ENCODE measurements around the gene ATP6V0A1.
"Not testable (repeated sequence)": the region's sequence is repeated elsewhere in the genome, so short reads cannot be mapped to it uniquely, and the experiment has no call there.

Gene ATP6V0A1

DNA sequence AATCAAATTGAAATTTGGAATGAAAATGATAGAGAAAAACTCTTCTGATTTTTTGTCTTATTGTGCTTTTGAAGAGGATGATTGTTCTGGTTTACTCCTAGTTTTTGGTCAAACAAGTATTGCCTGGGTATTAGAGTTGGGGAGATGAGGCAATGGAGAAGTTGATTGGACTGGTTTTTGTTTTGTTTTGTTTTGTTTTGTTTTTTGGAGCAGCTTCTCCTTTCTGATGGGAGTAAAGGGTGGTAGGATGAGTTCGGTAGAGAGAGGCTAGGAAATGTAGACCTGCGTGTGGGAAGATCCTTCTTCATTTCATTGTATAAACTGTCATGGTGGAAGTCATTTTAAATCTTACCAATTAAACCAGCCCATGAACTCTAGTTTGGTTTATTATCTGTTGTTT is 17.7 kb downstream of the ATP6V0A1 start:
- no peak for DNase-seq
- Histone ChIP-seq H3K4me3 (ENCODE audit: insufficient read depth, low read depth, low read length, poor library complexity, severe bottlenecking) (no peak overlapping the region), H3K36me3 (ENCODE audit: control insufficient read depth, insufficient read depth, low read length) (no peaks in the 10 kb centered on the region), H3K27me3 (replicated peaks; ENCODE audit: control insufficient read depth, insufficient read depth, low read length, poor library complexity, severe bottlenecking) (no peaks in the 10 kb centered on the region), H3K9me3 (ENCODE audit: control insufficient read depth, low read length) (no peaks in the 10 kb centered on the region), H3K27ac (ENCODE audit: insufficient read depth, low read length, poor library complexity, severe bottlenecking) (no peak overlapping the region), H3K4me1 (ENCODE audit: control insufficient read depth, insufficient read depth, low read length, poor library complexity, severe bottlenecking) (no peaks in the 10 kb centered on the region)

DNA sequence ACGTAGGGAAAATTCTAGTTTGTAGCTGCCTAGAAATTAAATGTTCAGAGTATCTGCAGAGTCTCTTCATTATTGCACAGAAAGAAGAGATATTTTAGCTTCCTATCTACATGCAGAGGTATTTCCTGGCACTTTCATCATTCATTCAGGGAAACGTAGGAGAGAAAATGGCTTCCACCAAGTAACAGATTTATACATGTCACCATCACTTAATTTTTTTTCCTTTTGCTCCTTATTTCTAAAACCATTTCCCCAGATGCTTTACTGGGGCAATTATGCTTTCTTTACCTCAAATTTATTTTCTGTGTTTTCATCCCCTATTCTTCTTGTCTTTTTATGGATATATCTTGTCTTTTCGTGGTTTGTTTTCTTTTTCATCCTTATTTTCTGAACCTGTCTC is 18.5 kb downstream of the ATP6V0A1 start:
- no peaks in the 10 kb centered on the region for H3K27me3 ChIP-seq (replicated peaks; ENCODE audit: control insufficient read depth, insufficient read depth, low read length, poor library complexity, severe bottlenecking)
- no peaks in the 10 kb centered on the region for H3K4me1 ChIP-seq (ENCODE audit: control insufficient read depth, insufficient read depth, low read length, poor library complexity, severe bottlenecking)
- H3K36me3 ChIP-seq (ENCODE audit: control insufficient read depth, insufficient read depth, low read length): no peaks in the 10 kb centered on the region
- H3K27ac ChIP-seq (ENCODE audit: insufficient read depth, low read length, poor library complexity, severe bottlenecking): no peak overlapping the region
- no peaks in the 10 kb centered on the region for H3K9me3 ChIP-seq (ENCODE audit: control insufficient read depth, low read length)
- no peak for DNase-seq
- no peak overlapping the region for H3K4me3 ChIP-seq (ENCODE audit: insufficient read depth, low read depth, low read length, poor library complexity, severe bottlenecking)

- not testable (repeated sequence) for H3K36me3 ChIP-seq (ENCODE audit: control insufficient read depth, insufficient read depth, low read length); DNase-seq; H3K4me1 ChIP-seq (ENCODE audit: control insufficient read depth, insufficient read depth, low read length, poor library complexity, severe bottlenecking); H3K9me3 ChIP-seq (ENCODE audit: control insufficient read depth, low read length); H3K4me3 ChIP-seq (ENCODE audit: insufficient read depth, low read depth, low read length, poor library complexity, severe bottlenecking); H3K27me3 ChIP-seq (replicated peaks; ENCODE audit: control insufficient read depth, insufficient read depth, low read length, poor library complexity, severe bottlenecking); H3K27ac ChIP-seq (ENCODE audit: insufficient read depth, low read length, poor library complexity, severe bottlenecking)
Measured at GRCh38 chr17:42477824-42478223, 19.1 kb downstream of the ATP6V0A1 start.

DNA sequence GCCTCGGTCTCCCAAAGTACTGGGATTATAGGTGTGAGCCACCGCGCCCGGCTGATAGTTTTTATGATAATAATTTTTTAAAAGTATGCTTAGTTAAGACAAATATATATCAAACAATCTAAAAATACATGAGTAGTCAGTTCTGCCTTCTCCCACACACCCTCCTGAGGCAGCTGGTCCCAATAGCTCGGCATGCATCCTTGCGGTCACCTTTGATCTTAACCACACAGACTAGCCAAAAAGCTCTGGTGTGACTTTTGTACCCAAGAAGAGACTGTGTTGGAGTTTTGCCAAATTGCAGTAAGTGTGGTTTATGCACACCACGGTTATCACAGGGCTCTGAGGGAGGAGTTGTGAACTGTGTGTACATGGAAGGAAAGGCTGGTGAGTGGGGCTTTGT is 25.6 kb downstream of the ATP6V0A1 start:
- H3K4me1 ChIP-seq (ENCODE audit: control insufficient read depth, insufficient read depth, low read length, poor library complexity, severe bottlenecking): peaks cover 13% of the 10 kb centered on the region
- H3K27me3 ChIP-seq (replicated peaks; ENCODE audit: control insufficient read depth, insufficient read depth, low read length, poor library complexity, severe bottlenecking): no peaks in the 10 kb centered on the region
- no peaks in the 10 kb centered on the region for H3K36me3 ChIP-seq (ENCODE audit: control insufficient read depth, insufficient read depth, low read length)
- no peaks in the 10 kb centered on the region for H3K9me3 ChIP-seq (ENCODE audit: control insufficient read depth, low read length)
- H3K4me3 ChIP-seq (ENCODE audit: insufficient read depth, low read depth, low read length, poor library complexity, severe bottlenecking): no peak overlapping the region
- DNase-seq: peak; percentile 67 to 70 (median 69)
- no peak overlapping the region for H3K27ac ChIP-seq (ENCODE audit: insufficient read depth, low read length, poor library complexity, severe bottlenecking)

- no peaks in the 10 kb centered on the region for H3K36me3 ChIP-seq (ENCODE audit: control insufficient read depth, insufficient read depth, low read length)
- no peaks in the 10 kb centered on the region for H3K9me3 ChIP-seq (ENCODE audit: control insufficient read depth, low read length)
Measured at GRCh38 chr17:42485680-42486079, 27.0 kb downstream of the ATP6V0A1 start.

DNA sequence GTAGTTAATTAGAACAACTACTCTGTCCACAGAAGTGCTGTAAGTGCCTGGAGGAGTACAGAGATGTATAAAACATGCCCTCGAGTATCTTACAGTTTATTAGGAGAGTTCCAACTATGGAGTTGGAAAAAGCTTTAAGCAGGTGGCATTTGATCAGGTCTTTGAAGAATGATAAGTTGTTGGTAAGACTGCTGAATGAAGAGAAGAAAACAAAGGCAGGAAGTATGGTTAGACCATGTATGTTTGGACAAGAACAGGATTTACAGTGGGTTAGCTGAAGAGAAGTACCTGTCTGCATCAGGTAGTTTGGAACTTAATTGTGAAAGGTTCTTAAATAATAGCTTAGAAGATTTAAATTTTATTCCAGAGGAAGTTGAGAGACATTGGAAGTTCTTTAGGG is 29.4 kb downstream of the ATP6V0A1 start:
- H3K4me1 ChIP-seq (ENCODE audit: control insufficient read depth, insufficient read depth, low read length, poor library complexity, severe bottlenecking): peaks cover 13% of the 10 kb centered on the region

More at GRCh38 chr17:42485680-42486079, 27.0 kb downstream of the ATP6V0A1 start:
- DNase-seq: no peak
- H3K4me1 ChIP-seq (ENCODE audit: control insufficient read depth, insufficient read depth, low read length, poor library complexity, severe bottlenecking): peaks cover 13% of the 10 kb centered on the region
- H3K4me3 ChIP-seq (ENCODE audit: insufficient read depth, low read depth, low read length, poor library complexity, severe bottlenecking): no peak overlapping the region
- H3K27me3 ChIP-seq (replicated peaks; ENCODE audit: control insufficient read depth, insufficient read depth, low read length, poor library complexity, severe bottlenecking): no peaks in the 10 kb centered on the region
- no peak overlapping the region for H3K27ac ChIP-seq (ENCODE audit: insufficient read depth, low read length, poor library complexity, severe bottlenecking)

GRCh38 chr17:42493319-42493718 is 34.6 kb downstream of the ATP6V0A1 start:
- Histone ChIP-seq H3K4me3 (ENCODE audit: insufficient read depth, low read depth, low read length, poor library complexity, severe bottlenecking) (no peak overlapping the region), H3K27ac (ENCODE audit: insufficient read depth, low read length, poor library complexity, severe bottlenecking) (no peak overlapping the region), H3K4me1 (ENCODE audit: control insufficient read depth, insufficient read depth, low read length, poor library complexity, severe bottlenecking) (peaks cover 2% of the 10 kb centered on the region), H3K27me3 (replicated peaks; ENCODE audit: control insufficient read depth, insufficient read depth, low read length, poor library complexity, severe bottlenecking) (no peaks in the 10 kb centered on the region), H3K9me3 (ENCODE audit: control insufficient read depth, low read length) (no peaks in the 10 kb centered on the region), H3K36me3 (ENCODE audit: control insufficient read depth, insufficient read depth, low read length) (no peaks in the 10 kb centered on the region)
- no peak for DNase-seq

More for the DNA sequence above, 29.4 kb downstream of the ATP6V0A1 start:
- DNase-seq: no peak
- no peaks in the 10 kb centered on the region for H3K27me3 ChIP-seq (replicated peaks; ENCODE audit: control insufficient read depth, insufficient read depth, low read length, poor library complexity, severe bottlenecking)
- no peak overlapping the region for H3K4me3 ChIP-seq (ENCODE audit: insufficient read depth, low read depth, low read length, poor library complexity, severe bottlenecking)
- H3K9me3 ChIP-seq (ENCODE audit: control insufficient read depth, low read length): no peaks in the 10 kb centered on the region
- no peak overlapping the region for H3K27ac ChIP-seq (ENCODE audit: insufficient read depth, low read length, poor library complexity, severe bottlenecking)
- H3K36me3 ChIP-seq (ENCODE audit: control insufficient read depth, insufficient read depth, low read length): no peaks in the 10 kb centered on the region

GRCh38 chr17:42494673-42495072 is 36.0 kb downstream of the ATP6V0A1 start:
- Histone ChIP-seq H3K27ac (ENCODE audit: insufficient read depth, low read length, poor library complexity, severe bottlenecking) (no peak overlapping the region), H3K36me3 (ENCODE audit: control insufficient read depth, insufficient read depth, low read length) (no peaks in the 10 kb centered on the region), H3K4me1 (ENCODE audit: control insufficient read depth, insufficient read depth, low read length, poor library complexity, severe bottlenecking) (no peaks in the 10 kb centered on the region)

GRCh38 chr17:42498828-42499227 is 40.1 kb downstream of the ATP6V0A1 start:
- Histone ChIP-seq H3K27ac (ENCODE audit: insufficient read depth, low read length, poor library complexity, severe bottlenecking) (no peak overlapping the region), H3K9me3 (ENCODE audit: control insufficient read depth, low read length) (no peaks in the 10 kb centered on the region), H3K4me3 (ENCODE audit: insufficient read depth, low read depth, low read length, poor library complexity, severe bottlenecking) (no peak overlapping the region), H3K4me1 (ENCODE audit: control insufficient read depth, insufficient read depth, low read length, poor library complexity, severe bottlenecking) (no peaks in the 10 kb centered on the region), H3K27me3 (replicated peaks; ENCODE audit: control insufficient read depth, insufficient read depth, low read length, poor library complexity, severe bottlenecking) (no peaks in the 10 kb centered on the region), H3K36me3 (ENCODE audit: control insufficient read depth, insufficient read depth, low read length) (peaks cover 11% of the 10 kb centered on the region)
- DNase-seq: no peak

More at GRCh38 chr17:42494673-42495072, 36.0 kb downstream of the ATP6V0A1 start:
- Histone ChIP-seq H3K4me3 (ENCODE audit: insufficient read depth, low read depth, low read length, poor library complexity, severe bottlenecking) (no peak overlapping the region), H3K9me3 (ENCODE audit: control insufficient read depth, low read length) (no peaks in the 10 kb centered on the region), H3K27me3 (replicated peaks; ENCODE audit: control insufficient read depth, insufficient read depth, low read length, poor library complexity, severe bottlenecking) (no peaks in the 10 kb centered on the region)
- no peak for DNase-seq

- no peaks in the 10 kb centered on the region for H3K9me3 ChIP-seq (ENCODE audit: control insufficient read depth, low read length)
- H3K27ac ChIP-seq (ENCODE audit: insufficient read depth, low read length, poor library complexity, severe bottlenecking): no peak overlapping the region
- DNase-seq: no peak
- peaks cover 11% of the 10 kb centered on the region for H3K36me3 ChIP-seq (ENCODE audit: control insufficient read depth, insufficient read depth, low read length)
- no peaks in the 10 kb centered on the region for H3K27me3 ChIP-seq (replicated peaks; ENCODE audit: control insufficient read depth, insufficient read depth, low read length, poor library complexity, severe bottlenecking)
- no peak overlapping the region for H3K4me3 ChIP-seq (ENCODE audit: insufficient read depth, low read depth, low read length, poor library complexity, severe bottlenecking)
- H3K4me1 ChIP-seq (ENCODE audit: control insufficient read depth, insufficient read depth, low read length, poor library complexity, severe bottlenecking): no peaks in the 10 kb centered on the region
Measured at GRCh38 chr17:42502091-42502490, 43.4 kb downstream of the ATP6V0A1 start.

DNA sequence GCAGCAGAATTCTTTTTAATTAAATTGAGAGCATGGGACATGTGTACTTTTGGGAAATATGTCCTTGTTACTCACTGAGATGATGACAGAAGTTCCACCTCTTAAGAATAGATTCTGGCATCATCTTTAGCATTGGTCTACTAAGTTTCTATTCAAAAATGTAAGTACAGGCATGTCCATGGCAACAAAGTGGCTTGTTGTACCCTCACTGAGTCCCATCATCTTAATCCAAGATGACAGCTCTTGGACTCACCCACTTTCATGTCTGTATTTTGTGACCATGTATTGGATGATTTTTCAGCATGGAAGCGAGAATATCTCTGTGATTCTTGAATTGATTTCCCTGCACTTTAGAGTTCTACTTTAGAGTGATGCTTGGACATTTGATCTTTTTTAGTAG is 44.2 kb downstream of the ATP6V0A1 start:
- H3K4me3 ChIP-seq (ENCODE audit: insufficient read depth, low read depth, low read length, poor library complexity, severe bottlenecking): no peak overlapping the region
- peaks cover 11% of the 10 kb centered on the region for H3K36me3 ChIP-seq (ENCODE audit: control insufficient read depth, insufficient read depth, low read length)
- no peak for DNase-seq
- no peaks in the 10 kb centered on the region for H3K4me1 ChIP-seq (ENCODE audit: control insufficient read depth, insufficient read depth, low read length, poor library complexity, severe bottlenecking)
- no peak overlapping the region for H3K27ac ChIP-seq (ENCODE audit: insufficient read depth, low read length, poor library complexity, severe bottlenecking)
- H3K9me3 ChIP-seq (ENCODE audit: control insufficient read depth, low read length): no peaks in the 10 kb centered on the region
- no peaks in the 10 kb centered on the region for H3K27me3 ChIP-seq (replicated peaks; ENCODE audit: control insufficient read depth, insufficient read depth, low read length, poor library complexity, severe bottlenecking)

Data from effector memory CD4-positive, alpha-beta T cell (primary cell).